Vagina (tissue), 2 donors: ENCODE data around the gene MROH2B. TPM values are rescaled to one million over a fixed set of nuclear protein-coding genes. Genes with fewer than 3 reads are reported as not detected.

Source experiments
- DNase-seq, 2 donors: peaks; one replicate each; pipeline ENCODE4 v3.0.0-alpha.2; 2017; ENCODE audit errors: extremely low spot score in 2 of 2
- H3K27ac ChIP-seq: fragments of 200-600 bp; sonication (generic); one replicate; pipeline ENCODE4 v1.5.1; 2019
- H3K27me3 ChIP-seq: fragments of 200-600 bp; sonication (generic); one replicate; pipeline ENCODE4 v1.5.1; 2019
- H3K36me3 ChIP-seq, 2 donors: fragments of 200-600 bp; sonication (generic); one replicate each; pipeline ENCODE4 v1.5.1; 2017 to 2019
- H3K4me1 ChIP-seq: fragments of 200-600 bp; sonication (generic); one replicate; pipeline ENCODE4 v1.5.1; 2019
- H3K4me3 ChIP-seq, 2 donors: fragments of 200-600 bp; sonication (generic); 1 replicate in 1 of 2; 2 replicates in 1 of 2; pipeline ENCODE4 v1.5.1; 2016 to 2019
- H3K9me3 ChIP-seq: fragments of 200-600 bp; sonication (generic); one replicate; pipeline ENCODE4 v1.5.1; 2019
- CTCF ChIP-seq, 3 experiments: fragments of 450-650 bp in 2 of 3; fragments of 200-600 bp in 1 of 3; sonication (generic) in 1 of 3; IDR thresholded peaks; one replicate each; pipeline ENCODE4 v1.5.1; 2017 to 2019; ENCODE audit warnings: antibody characterized with exemption in 3 of 3, mild to moderate bottlenecking in 2 of 3, moderate library complexity in 2 of 3
- POLR2A ChIP-seq, 2 donors: fragments of 450-650 bp; IDR thresholded peaks; one replicate each; pipeline ENCODE4 v1.6.1; 2017; ENCODE audit warnings: antibody characterized with exemption in 2 of 2, mild to moderate bottlenecking in 2 of 2, moderate library complexity in 2 of 2
- POLR2AphosphoS5 ChIP-seq, 2 donors: sonication (generic); formaldehyde crosslinking; IDR thresholded peaks; one replicate each; pipeline ENCODE4 v1.9.0; 2017; ENCODE audit warnings: antibody characterized with exemption in 2 of 2, mild to moderate bottlenecking in 2 of 2, low read depth in 1 of 2; ENCODE audit not compliant: insufficient read depth in 1 of 2
- intact Hi-C: fragments of 100-400 bp; cut with DNase I; formaldehyde crosslinking; loops from one replicate; pipeline ENCODE4 v1.15.1; 2023
- total RNA-seq: library from RNA; depleted of rRNA; stranded (reverse); fragments of >200 nt; gene quantifications from one replicate; pipeline ENCODE4 v1.2.3, GENCODE V29; 2016

MROH2B gene
- total RNA-seq, 1 donor from 2014 or later, result not detected

DNA sequence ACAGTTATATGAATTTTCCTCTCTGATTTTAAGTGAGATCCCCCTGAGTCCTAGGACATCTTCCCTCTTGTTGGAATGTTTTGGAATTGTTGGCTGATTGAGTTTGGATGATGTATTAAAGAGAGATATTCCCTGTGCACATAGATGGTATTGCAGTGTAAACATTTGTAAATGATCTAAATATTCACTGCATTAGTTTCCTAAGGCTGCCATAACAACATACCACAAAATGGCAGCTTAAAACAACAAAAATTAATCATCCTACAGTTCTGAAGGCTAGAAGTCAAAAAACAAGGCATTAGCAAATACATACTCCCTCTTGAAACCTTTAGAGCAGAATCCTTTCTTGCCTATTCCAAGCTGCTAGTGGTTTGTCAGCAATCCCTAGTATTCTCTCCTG is 38.0 kb upstream of the MROH2B start:
- intact Hi-C loops, result no loop called here
- no peak for TF ChIP-seq CTCF (IDR thresholded peaks at IDR 0.05)
- no peak for TF ChIP-seq POLR2A (IDR thresholded peaks at IDR 0.05)
- TF ChIP-seq POLR2AphosphoS5 (IDR thresholded peaks at IDR 0.05; ENCODE audit: insufficient read depth in 1 of 2, low read depth in 1 of 2), result no peak
- H3K27ac ChIP-seq, result no peak overlapping the region

DNA sequence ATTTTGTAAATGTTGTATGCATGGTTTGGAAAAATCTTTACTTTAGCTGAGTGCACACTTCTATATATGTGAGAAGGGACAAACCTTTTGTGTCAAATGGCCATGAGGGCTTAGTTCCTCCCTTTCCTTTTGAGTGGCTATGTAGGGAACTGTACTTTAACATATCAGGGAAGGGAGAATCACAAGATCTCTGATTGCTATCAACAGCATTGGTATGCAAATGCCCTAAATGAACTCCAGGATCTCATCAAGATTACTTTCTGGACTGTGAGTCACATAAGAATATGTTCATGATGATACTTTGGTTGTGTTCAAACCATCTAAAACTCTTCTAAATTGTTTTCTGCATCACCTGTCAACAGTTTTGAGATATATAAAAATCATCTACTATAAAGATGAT is 31.2 kb upstream of the MROH2B start:
- TF ChIP-seq POLR2AphosphoS5 (IDR thresholded peaks at IDR 0.05; ENCODE audit: insufficient read depth in 1 of 2, low read depth in 1 of 2), result no peak
- TF ChIP-seq CTCF (IDR thresholded peaks at IDR 0.05), result no peak
- TF ChIP-seq POLR2A (IDR thresholded peaks at IDR 0.05), result no peak
- Histone ChIP-seq H3K27ac (no peak overlapping the region), H3K4me3 (no peak overlapping the region), H3K36me3 (no peaks in the 10 kb centered on the region), H3K4me1 (no peaks in the 10 kb centered on the region), H3K27me3 (no peaks in the 10 kb centered on the region), H3K9me3 (no peaks in the 10 kb centered on the region)
- intact Hi-C loops, result no loop called here
- no peak for DNase-seq

More for the DNA sequence above, 38.0 kb upstream of the MROH2B start:
- DNase-seq, result no peak
- no peak overlapping the region for H3K4me3 ChIP-seq
- no peaks in the 10 kb centered on the region for H3K36me3 ChIP-seq
- H3K27me3 ChIP-seq, result no peaks in the 10 kb centered on the region
- H3K9me3 ChIP-seq, result no peaks in the 10 kb centered on the region
- peaks cover 5% of the 10 kb centered on the region for H3K4me1 ChIP-seq

GRCh38 chr5:41097642-41098041 is 26.5 kb upstream of the MROH2B start:
- Histone ChIP-seq H3K27me3 (no peaks in the 10 kb centered on the region), H3K27ac (no peak overlapping the region), H3K36me3 (no peaks in the 10 kb centered on the region), H3K9me3 (no peaks in the 10 kb centered on the region), H3K4me1 (no peaks in the 10 kb centered on the region), H3K4me3 (no peak overlapping the region)
- TF ChIP-seq POLR2AphosphoS5 (IDR thresholded peaks at IDR 0.05; ENCODE audit: insufficient read depth in 1 of 2, low read depth in 1 of 2) (no peak), POLR2A (IDR thresholded peaks at IDR 0.05) (no peak), CTCF (IDR thresholded peaks at IDR 0.05) (no peak)
- intact Hi-C loops, result no loop called here
- DNase-seq, result no peak

- Histone ChIP-seq H3K4me3 (no peak overlapping the region), H3K27ac (no peak overlapping the region), H3K36me3 (no peaks in the 10 kb centered on the region), H3K9me3 (no peaks in the 10 kb centered on the region), H3K4me1 (no peaks in the 10 kb centered on the region), H3K27me3 (no peaks in the 10 kb centered on the region)
- intact Hi-C loops, result no loop called here
- no peak for TF ChIP-seq CTCF (IDR thresholded peaks at IDR 0.05)
- TF ChIP-seq POLR2A (IDR thresholded peaks at IDR 0.05), result no peak
- TF ChIP-seq POLR2AphosphoS5 (IDR thresholded peaks at IDR 0.05; ENCODE audit: insufficient read depth in 1 of 2, low read depth in 1 of 2), result no peak
- no peak for DNase-seq
These were observed 24.4 kb upstream of the MROH2B start for GRCh38 chr5:41095324-41096101.

DNA sequence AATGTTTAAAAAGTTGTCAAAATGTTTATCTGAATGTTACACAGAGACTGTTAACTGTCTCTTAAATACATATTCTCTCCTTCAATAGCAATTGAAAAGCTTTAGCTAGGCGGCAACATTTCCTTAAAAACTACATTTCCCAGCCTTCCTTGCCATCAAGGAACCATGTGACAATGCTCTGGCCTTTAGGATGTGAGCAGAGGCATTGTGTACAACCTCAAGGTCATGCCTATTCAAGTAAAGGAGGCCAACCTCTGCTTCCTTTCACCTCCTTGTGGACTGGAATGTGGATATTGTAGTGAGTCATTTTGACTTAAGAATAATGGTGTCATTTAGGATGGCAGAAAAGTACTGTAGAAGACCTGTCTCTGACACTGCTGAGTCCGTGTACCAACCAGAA is 23.7 kb upstream of the MROH2B start:
- Histone ChIP-seq H3K4me1 (no peaks in the 10 kb centered on the region), H3K4me3 (no peak overlapping the region), H3K27ac (no peak overlapping the region), H3K36me3 (no peaks in the 10 kb centered on the region), H3K9me3 (no peaks in the 10 kb centered on the region), H3K27me3 (no peaks in the 10 kb centered on the region)
- TF ChIP-seq POLR2A (IDR thresholded peaks at IDR 0.05), result no peak
- TF ChIP-seq POLR2AphosphoS5 (IDR thresholded peaks at IDR 0.05; ENCODE audit: insufficient read depth in 1 of 2, low read depth in 1 of 2), result no peak
- TF ChIP-seq CTCF (IDR thresholded peaks at IDR 0.05), result no peak
- intact Hi-C loops, result no loop called here
- DNase-seq, result no peak
